IPS DF 6.9 (cell line): ENCODE measurements around the gene NOL3.
A peak's percentile ranks its signal among the peaks of the same experiment; 100 is the strongest.

ENCODE experiments used
- DNase-seq: peaks from one replicate; pipeline ENCODE4 v3.0.0-alpha.2; 2013; ENCODE audit warnings: low read depth, low spot score
- H3K27ac ChIP-seq: one replicate; pipeline ENCODE4 v1.5.1; 2013; ENCODE audit warnings: low read length, control low read depth
- H3K27me3 ChIP-seq: 2 replicates; pipeline ENCODE4 v1.6.1; 2013; ENCODE audit warnings: mild to moderate bottlenecking, low read length; ENCODE audit not compliant: control insufficient read depth, insufficient read depth
- H3K36me3 ChIP-seq: 2 replicates; pipeline ENCODE4 v1.6.1; 2013; ENCODE audit warnings: low read length; ENCODE audit not compliant: control insufficient read depth, insufficient read depth
- H3K4me1 ChIP-seq: 2 replicates; pipeline ENCODE4 v1.6.1; 2013; ENCODE audit warnings: low read length; ENCODE audit not compliant: control insufficient read depth, insufficient read depth
- H3K4me3 ChIP-seq: 2 replicates; pipeline ENCODE4 v1.5.1; 2013; ENCODE audit warnings: mild to moderate bottlenecking, low read length
- H3K9me3 ChIP-seq: 2 replicates; pipeline ENCODE4 v1.6.1; 2013; ENCODE audit warnings: low read length, inconsistent platforms; ENCODE audit not compliant: control insufficient read depth, insufficient read depth
- WGBS: extraction: QIAGEN DNeasy Blood & Tissue Kit; methylation state at CpG from one replicate; pipeline ENCODE4 v1.1.7; 2013; ENCODE audit warnings: mixed read lengths, missing lambda C conversion rate; ENCODE audit not compliant: insufficient read length, insufficient coverage; 5-methylcytosine and 5-hydroxymethylcytosine counted together

The NOL3 gene

DNA sequence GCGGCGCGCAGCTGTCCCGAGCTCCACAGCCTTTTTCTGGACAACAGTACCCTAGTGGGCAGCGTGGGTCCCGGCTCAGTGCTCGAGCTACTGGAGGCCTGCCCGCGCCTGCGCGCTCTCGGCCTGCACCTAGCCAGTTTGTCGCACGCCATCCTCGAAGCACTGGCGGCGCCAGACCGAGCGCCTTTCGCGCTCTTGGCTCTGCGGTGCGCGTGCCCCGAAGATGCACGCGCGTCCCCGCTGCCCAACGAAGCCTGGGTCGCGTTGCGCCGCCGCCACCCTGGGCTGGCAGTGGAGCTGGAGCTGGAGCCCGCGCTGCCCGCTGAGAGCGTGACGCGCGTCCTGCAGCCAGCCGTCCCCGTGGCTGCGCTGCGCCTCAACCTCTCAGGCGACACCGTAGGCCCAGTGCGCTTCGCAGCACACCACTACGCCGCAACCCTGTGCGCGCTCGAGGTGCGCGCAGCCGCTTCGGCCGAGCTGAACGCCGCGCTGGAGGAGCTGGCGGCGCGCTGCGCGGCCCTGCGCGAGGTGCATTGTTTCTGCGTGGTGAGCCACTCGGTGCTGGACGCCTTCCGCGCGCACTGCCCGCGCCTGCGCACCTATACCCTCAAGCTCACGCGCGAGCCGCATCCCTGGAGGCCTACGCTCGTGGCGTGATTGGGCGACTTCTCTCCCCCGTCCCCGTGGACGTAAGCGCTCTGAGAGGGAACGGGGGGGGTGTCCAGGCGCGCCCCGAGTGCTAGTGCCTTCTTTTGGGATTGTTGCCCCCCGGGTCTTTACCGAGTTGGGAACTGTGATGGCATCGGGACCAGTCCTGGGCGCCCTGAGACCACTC lies 7.0 kb upstream of the NOL3 start:
- Histone ChIP-seq H3K27ac (no peak overlapping the region), H3K4me3 (peak overlapping the region; percentile 24; the same call in 1 of the 2 replicates), H3K27me3 (peaks cover 92% of the 10 kb centered on the region), H3K4me1 (peaks cover 10% of the 10 kb centered on the region), H3K36me3 (no peaks in the 10 kb centered on the region; the same call in 1 of the 2 replicates), H3K9me3 (no peaks in the 10 kb centered on the region)
- no peak for DNase-seq
- no CpG with 5 or more reads among the region's 99 CpGs for WGBS

DNA sequence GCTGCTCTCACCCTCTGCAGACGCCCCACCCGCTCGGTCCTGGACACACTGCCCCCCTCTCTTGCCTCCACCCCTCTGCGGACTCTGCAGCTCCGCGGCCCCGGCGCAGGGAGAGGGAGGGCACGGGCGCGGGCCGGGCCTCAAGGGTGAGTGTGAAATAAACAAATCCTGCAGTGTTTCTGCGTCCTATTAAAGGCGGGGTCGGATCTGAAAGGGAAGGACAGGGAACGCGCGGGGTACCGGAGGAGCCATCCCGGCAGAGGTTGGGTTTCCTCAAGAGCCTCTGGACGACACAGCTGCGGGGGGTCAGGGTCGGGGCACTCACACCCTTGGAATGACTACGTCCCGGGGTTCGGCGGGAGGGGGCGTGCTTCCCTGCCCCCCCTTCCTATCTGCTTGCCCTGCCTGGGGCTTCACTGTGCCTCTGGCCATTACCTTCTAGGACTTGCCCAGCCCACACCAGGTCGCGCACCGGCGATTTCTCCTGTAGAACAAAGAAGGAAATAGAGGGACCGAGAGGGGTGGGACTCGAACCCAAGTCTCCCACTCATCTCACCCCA lies 6.3 kb upstream of the NOL3 start:
- 0 out of 2 replicates have a peak overlapping the region, but pooled peaks have one; percentile 3 for H3K4me3 ChIP-seq

DNA sequence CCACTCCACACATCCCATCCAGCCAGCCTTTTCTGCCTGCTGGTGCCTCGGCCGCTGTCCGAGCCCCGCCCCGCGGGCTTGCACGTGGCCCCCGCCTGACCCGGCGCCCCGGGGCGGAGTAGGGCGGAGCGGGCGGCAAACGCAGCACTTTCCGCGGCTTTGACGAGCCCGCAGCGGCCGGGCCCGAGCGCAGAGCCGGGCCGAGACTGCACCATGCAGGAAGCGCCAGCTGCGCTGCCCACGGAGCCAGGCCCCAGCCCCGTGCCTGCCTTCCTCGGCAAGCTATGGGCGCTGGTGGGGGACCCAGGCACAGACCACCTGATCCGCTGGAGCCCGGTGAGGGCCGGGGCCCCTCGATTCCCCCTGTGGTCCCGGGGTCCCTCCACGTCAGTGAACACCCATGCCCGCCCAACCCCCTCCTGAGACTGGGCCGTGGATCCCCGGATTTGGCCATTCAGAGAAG lies 5.7 kb upstream of the NOL3 start, which contains the start of gene HSF4:
Gene HSF4, plus strand, starts transcription at position 147 of the 463 bp plus-strand sequence. Its CDS starts 67 bp downstream, at position 214.
- DNase-seq: no peak
- no CpG with 5 or more reads among the region's 41 CpGs for WGBS
- Histone ChIP-seq H3K27ac (no peak within 1 kb of the TSS), H3K36me3 (no peaks in the 10 kb centered on the region; the same call in 1 of the 2 replicates), H3K4me1 (peaks cover 10% of the 10 kb centered on the region), H3K27me3 (peaks cover 90% of the 10 kb centered on the region), H3K9me3 (no peaks in the 10 kb centered on the region), H3K4me3 (peak within 1 kb of the TSS; percentile 21; the same call in 1 of the 2 replicates)

More for the DNA sequence above, 6.3 kb upstream of the NOL3 start:
- Histone ChIP-seq H3K27ac (no peak overlapping the region), H3K27me3 (peaks cover 92% of the 10 kb centered on the region), H3K4me1 (peaks cover 10% of the 10 kb centered on the region), H3K36me3 (no peaks in the 10 kb centered on the region; the same call in 1 of the 2 replicates), H3K9me3 (no peaks in the 10 kb centered on the region)
- DNase-seq: no peak
- no CpG with 5 or more reads among the region's 34 CpGs for WGBS

DNA sequence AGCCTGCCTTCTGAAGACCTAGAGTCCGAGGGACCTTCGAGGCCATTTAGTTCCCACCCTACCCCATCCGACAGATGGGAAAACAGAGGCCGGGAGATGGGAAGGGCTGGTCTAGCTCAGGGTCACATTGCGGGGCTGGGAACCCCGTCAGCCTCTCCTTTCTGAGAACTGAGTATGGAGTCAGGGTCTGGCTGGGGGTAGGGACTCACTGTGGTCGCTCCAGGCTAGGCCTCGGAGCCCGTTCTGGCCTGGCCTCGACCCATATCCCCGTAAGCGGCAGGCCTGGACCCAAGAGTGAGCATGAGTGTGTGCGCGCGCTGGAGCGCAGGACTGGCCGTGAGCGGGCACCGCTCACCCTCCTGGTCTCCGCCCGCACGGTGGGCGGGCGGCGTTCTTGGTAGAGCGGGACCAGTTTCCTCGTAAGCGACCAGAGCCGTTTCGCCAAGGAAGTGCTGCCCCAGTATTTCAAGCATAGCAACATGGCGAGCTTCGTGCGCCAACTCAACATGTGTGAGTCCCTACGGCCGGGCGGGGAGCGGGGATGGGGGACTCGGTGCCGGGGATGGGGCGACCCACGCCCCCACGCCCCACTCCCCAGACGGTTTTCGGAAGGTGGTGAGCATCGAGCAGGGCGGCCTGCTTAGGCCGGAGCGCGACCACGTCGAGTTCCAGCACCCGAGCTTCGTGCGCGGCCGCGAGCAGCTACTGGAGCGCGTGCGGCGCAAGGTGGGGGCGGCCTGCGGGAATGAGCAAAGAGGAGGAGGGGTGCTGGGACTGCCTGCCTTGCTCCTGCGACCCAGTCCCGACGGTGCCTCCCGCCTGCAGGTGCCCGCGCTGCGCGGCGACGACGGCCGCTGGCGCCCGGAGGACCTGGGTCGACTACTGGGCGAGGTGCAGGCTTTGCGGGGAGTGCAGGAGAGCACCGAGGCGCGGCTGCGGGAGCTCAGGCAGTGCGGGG lies 4.9 kb upstream of the NOL3 start:
- H3K4me3 ChIP-seq: peak overlapping the region; percentile 21; the same call in 1 of the 2 replicates
- no peak for DNase-seq
- no peaks in the 10 kb centered on the region for H3K9me3 ChIP-seq
- no peaks in the 10 kb centered on the region; the same call in 1 of the 2 replicates for H3K36me3 ChIP-seq
- no CpG with 5 or more reads among the region's 85 CpGs for WGBS
- no peak overlapping the region for H3K27ac ChIP-seq
- H3K4me1 ChIP-seq: peaks cover 10% of the 10 kb centered on the region
- H3K27me3 ChIP-seq: peaks cover 86% of the 10 kb centered on the region

DNA sequence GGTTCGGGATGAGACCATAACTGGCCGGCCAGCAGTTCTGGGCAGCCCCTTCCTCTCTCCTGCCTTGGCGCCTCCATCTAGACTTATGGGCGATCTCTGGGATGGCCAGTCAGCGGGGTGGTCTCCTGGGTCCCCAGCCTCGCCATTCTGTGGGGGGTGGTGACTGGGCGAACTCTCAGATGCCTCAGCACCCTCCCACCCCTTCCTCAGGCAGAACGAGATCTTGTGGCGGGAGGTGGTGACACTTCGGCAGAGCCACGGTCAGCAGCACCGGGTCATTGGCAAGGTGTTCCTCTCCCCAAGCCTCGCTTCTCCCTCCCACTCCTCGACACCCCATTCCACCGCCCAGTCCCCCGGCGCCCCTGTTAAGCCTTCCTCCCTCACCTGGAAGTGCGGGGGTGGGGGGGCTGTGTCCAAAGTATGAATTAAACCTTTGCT lies 4.2 kb upstream of the NOL3 start:
- Histone ChIP-seq H3K9me3 (no peaks in the 10 kb centered on the region), H3K36me3 (no peaks in the 10 kb centered on the region; the same call in 1 of the 2 replicates), H3K27ac (no peak overlapping the region), H3K4me1 (peaks cover 12% of the 10 kb centered on the region), H3K4me3 (no peak overlapping the region), H3K27me3 (peaks cover 84% of the 10 kb centered on the region)
- DNase-seq: no peak
- WGBS: no CpG with 5 or more reads among the region's 18 CpGs

DNA sequence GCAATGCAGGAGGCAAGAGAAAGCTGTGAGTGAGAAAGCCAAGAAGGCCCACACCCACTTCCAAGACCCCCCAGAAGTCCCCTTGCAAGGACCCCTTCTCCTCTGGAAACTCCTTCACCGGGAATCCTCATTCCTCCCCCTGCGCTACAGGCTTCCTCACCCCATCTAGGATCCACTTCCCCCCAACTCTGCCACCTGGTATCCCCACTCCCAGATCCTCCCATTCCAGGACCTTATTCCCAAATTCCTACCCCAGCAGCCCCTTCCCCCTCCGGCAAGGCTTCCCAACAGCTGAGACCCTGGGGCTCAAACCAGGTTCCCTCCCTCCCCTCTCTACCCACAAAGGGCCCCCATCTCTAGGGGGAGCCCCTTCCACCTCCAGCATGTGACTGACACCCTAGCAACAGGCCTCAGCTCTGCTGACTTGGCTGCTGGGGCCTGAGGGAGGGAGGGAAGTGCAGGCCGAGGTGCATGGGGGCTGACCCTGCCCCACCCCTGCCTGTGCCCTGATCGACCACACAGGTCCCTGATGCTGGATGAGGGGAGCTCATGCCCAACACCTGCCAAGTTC lies 3.7 kb upstream of the NOL3 start:
- no peak for DNase-seq
- Histone ChIP-seq H3K36me3 (no peaks in the 10 kb centered on the region; the same call in 1 of the 2 replicates), H3K27ac (no peak overlapping the region), H3K27me3 (peaks cover 84% of the 10 kb centered on the region), H3K4me1 (peaks cover 13% of the 10 kb centered on the region), H3K9me3 (no peaks in the 10 kb centered on the region), H3K4me3 (no peak overlapping the region)
- WGBS: no CpG with 5 or more reads among the region's 5 CpGs

DNA sequence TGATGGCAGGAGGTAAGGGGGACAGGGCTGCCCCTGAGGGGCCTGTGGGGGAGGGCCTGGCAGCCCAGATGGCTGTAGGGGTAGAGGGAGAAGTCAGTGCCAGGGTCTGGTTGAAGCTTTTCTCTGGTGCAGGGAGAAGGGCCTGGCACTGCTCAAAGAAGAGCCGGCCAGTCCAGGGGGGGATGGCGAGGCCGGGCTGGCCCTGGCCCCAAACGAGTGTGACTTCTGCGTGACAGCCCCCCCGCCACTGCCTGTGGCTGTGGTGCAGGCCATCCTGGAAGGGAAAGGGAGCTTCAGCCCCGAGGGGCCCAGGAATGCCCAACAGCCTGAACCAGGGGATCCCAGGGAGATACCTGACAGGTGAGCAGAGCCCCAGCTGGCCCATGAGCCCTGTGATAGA lies 2.8 kb upstream of the NOL3 start:
- H3K27me3 ChIP-seq: peaks cover 82% of the 10 kb centered on the region
- DNase-seq: no peak
- no peak overlapping the region for H3K4me3 ChIP-seq
- no peaks in the 10 kb centered on the region; the same call in 1 of the 2 replicates for H3K36me3 ChIP-seq
- H3K27ac ChIP-seq: no peak overlapping the region
- no peaks in the 10 kb centered on the region for H3K9me3 ChIP-seq
- H3K4me1 ChIP-seq: peaks cover 13% of the 10 kb centered on the region
- no CpG with 5 or more reads among the region's 7 CpGs for WGBS

DNA sequence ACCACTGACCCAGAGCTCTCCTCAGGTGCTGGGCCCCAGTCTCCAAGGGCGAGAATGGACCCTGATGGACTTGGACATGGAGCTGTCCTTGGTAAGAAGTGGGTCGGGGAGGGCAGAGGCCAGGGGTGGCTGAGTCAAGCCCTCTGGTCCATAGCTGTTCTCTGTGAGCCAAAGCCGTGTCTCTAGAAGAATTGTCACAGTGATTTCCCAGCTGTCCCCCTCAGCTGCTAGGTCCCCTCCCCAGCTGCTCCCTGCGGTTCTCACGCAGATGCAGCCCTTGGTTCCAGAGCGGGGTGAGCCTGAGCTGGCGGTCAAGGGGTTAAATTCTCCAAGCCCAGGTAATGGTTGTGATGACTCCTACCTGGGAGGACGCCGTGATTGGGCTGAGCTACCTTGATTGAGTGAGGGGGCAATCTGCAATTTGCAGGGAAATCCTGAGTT lies 1.3 kb upstream of the NOL3 start:
- H3K27me3 ChIP-seq: peaks cover 79% of the 10 kb centered on the region
- H3K4me1 ChIP-seq: peaks cover 9% of the 10 kb centered on the region

DNA sequence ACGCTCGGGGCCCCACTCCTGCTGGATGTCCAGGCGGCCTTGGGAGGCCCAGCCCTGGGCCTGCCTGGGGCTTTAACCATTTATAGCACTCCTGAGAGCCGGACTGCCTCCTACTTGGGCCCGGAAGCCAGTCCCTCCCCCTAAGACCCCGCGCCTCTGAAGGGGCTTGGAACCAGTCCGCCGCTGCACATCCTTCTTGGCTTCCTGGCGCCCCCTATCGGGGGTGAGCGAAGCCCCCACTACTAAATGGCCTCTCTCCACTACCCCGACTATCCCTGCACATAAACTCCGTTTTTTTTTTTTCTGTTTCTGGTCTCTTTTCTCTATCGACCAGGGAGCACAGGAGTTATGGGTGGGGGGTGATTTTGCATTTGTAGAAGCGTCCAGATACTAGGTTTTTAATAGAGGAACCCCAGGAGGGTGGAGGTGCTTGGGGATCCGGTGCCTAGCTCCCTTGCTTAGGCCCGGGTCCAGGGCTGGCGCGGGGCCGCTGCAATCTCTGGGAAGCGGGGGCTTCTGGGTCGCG lies 633 bp upstream of the NOL3 start:
- Histone ChIP-seq H3K9me3 (no peaks in the 10 kb centered on the region), H3K27ac (no peak overlapping the region), H3K27me3 (peaks cover 77% of the 10 kb centered on the region), H3K36me3 (no peaks in the 10 kb centered on the region; the same call in 1 of the 2 replicates), H3K4me3 (peak overlapping the region; percentile 45; the same call in 1 of the 2 replicates), H3K4me1 (peaks cover 7% of the 10 kb centered on the region)
- no peak for DNase-seq
- no CpG with 5 or more reads among the region's 24 CpGs for WGBS

More for the DNA sequence above, 1.3 kb upstream of the NOL3 start:
- H3K36me3 ChIP-seq: no peaks in the 10 kb centered on the region; the same call in 1 of the 2 replicates
- no peak for DNase-seq
- WGBS: no CpG with 5 or more reads among the region's 9 CpGs
- H3K4me3 ChIP-seq: peak overlapping the region; percentile 9; the same call in 1 of the 2 replicates
- no peak overlapping the region for H3K27ac ChIP-seq
- no peaks in the 10 kb centered on the region for H3K9me3 ChIP-seq
